NB4 (cell line): ENCODE results near the gene DENND1A.

Experiments
- MYC ChIP-seq: IDR thresholded peaks from 2 replicates; pipeline ENCODE4 v1.6.1; 2011; ENCODE audit warnings: low read depth, low read length
- POLR2A ChIP-seq: IDR thresholded peaks from 2 replicates; pipeline ENCODE4 v1.6.1; 2011; ENCODE audit warnings: mild to moderate bottlenecking; ENCODE audit not compliant: insufficient read length; ENCODE audit errors: extremely low read depth
- TF ChIP-seq, protein P1 (sequence below): IDR thresholded peaks from one replicate; pipeline ENCODE4 v1.5.1; 2012; ENCODE audit warnings: low read depth, low read length
- TF ChIP-seq, protein P2 (sequence below): IDR thresholded peaks from 2 replicates; pipeline ENCODE4 v1.6.1; 2011; ENCODE audit warnings: low read depth, low read length

DNA sequence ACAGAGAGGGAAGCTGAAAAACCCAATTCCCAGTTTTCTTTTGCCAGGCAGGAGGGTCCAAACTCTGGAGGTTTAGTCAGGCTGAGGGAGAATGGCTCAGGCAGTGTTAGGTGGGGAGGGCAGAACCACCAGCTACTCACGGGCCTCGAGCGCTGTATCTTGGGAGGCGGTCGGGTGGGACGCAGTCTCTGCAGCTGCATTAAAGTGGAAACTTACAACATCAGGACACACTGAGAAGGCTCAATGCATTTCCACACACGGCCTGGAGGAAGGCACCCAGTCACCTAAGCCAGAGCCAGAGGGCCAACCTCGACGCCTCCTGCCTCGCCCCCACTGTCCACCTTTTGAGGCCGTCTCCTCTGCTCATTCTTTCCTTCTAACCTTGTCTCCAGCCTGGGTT is 518.3 kb downstream of the DENND1A start:
- no peak for TF ChIP-seq POLR2A
- TF ChIP-seq, protein P1, sequence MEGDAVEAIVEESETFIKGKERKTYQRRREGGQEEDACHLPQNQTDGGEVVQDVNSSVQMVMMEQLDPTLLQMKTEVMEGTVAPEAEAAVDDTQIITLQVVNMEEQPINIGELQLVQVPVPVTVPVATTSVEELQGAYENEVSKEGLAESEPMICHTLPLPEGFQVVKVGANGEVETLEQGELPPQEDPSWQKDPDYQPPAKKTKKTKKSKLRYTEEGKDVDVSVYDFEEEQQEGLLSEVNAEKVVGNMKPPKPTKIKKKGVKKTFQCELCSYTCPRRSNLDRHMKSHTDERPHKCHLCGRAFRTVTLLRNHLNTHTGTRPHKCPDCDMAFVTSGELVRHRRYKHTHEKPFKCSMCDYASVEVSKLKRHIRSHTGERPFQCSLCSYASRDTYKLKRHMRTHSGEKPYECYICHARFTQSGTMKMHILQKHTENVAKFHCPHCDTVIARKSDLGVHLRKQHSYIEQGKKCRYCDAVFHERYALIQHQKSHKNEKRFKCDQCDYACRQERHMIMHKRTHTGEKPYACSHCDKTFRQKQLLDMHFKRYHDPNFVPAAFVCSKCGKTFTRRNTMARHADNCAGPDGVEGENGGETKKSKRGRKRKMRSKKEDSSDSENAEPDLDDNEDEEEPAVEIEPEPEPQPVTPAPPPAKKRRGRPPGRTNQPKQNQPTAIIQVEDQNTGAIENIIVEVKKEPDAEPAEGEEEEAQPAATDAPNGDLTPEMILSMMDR = no peak
- TF ChIP-seq MYC = no peak
- TF ChIP-seq, protein P2, sequence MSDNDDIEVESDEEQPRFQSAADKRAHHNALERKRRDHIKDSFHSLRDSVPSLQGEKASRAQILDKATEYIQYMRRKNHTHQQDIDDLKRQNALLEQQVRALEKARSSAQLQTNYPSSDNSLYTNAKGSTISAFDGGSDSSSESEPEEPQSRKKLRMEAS = no peak
